Measurements from ENCODE around the gene PAK5.
A peak's percentile ranks its signal among the peaks of the same experiment; 100 is the strongest.

Gene PAK5

GRCh38 chr20:9493803-9494202, 345.1 kb downstream of the PAK5 start:
- Histone ChIP-seq H3K4me3 (ENCODE audit: low read length) (no peak overlapping the region), H3K36me3 (ENCODE audit: control insufficient read depth, insufficient read depth, low read length, severe bottlenecking) (no peaks in the 10 kb centered on the region), H3K27me3 (replicated peaks; ENCODE audit: control insufficient read depth, insufficient read depth, low read length) (no peaks in the 10 kb centered on the region), H3K9me3 (ENCODE audit: control insufficient read depth, low read length) (no peaks in the 10 kb centered on the region), H3K4me1 (ENCODE audit: control insufficient read depth, insufficient read depth, low read length) (peaks cover 7% of the 10 kb centered on the region), H3K9ac (ENCODE audit: low read length) (no peak overlapping the region)
- no peak for DNase-seq (ENCODE audit: low read depth)

GRCh38 chr20:9492067-9492466, 346.8 kb downstream of the PAK5 start:
- Histone ChIP-seq H3K9ac (ENCODE audit: low read length) (no peak overlapping the region), H3K27me3 (replicated peaks; ENCODE audit: control insufficient read depth, insufficient read depth, low read length) (no peaks in the 10 kb centered on the region), H3K4me3 (ENCODE audit: low read length) (no peak overlapping the region), H3K4me1 (ENCODE audit: control insufficient read depth, insufficient read depth, low read length) (peaks cover 7% of the 10 kb centered on the region), H3K36me3 (ENCODE audit: control insufficient read depth, insufficient read depth, low read length, severe bottlenecking) (no peaks in the 10 kb centered on the region), H3K9me3 (ENCODE audit: control insufficient read depth, low read length) (no peaks in the 10 kb centered on the region)
- peak; percentile 55 for DNase-seq (ENCODE audit: low read depth)

GRCh38 chr20:9491324-9491723, 347.6 kb downstream of the PAK5 start:
- Histone ChIP-seq H3K36me3 (ENCODE audit: control insufficient read depth, insufficient read depth, low read length, severe bottlenecking) (no peaks in the 10 kb centered on the region), H3K4me3 (ENCODE audit: low read length) (no peak overlapping the region), H3K9me3 (ENCODE audit: control insufficient read depth, low read length) (no peaks in the 10 kb centered on the region), H3K9ac (ENCODE audit: low read length) (no peak overlapping the region), H3K27me3 (replicated peaks; ENCODE audit: control insufficient read depth, insufficient read depth, low read length) (no peaks in the 10 kb centered on the region), H3K4me1 (ENCODE audit: control insufficient read depth, insufficient read depth, low read length) (peaks cover 7% of the 10 kb centered on the region)
- DNase-seq (ENCODE audit: low read depth), result no peak

GRCh38 chr20:9490631-9491030, 348.2 kb downstream of the PAK5 start:
- Histone ChIP-seq H3K4me1 (ENCODE audit: control insufficient read depth, insufficient read depth, low read length) (peaks cover 7% of the 10 kb centered on the region), H3K9me3 (ENCODE audit: control insufficient read depth, low read length) (no peaks in the 10 kb centered on the region), H3K27me3 (replicated peaks; ENCODE audit: control insufficient read depth, insufficient read depth, low read length) (no peaks in the 10 kb centered on the region), H3K4me3 (ENCODE audit: low read length) (no peak overlapping the region), H3K36me3 (ENCODE audit: control insufficient read depth, insufficient read depth, low read length, severe bottlenecking) (no peaks in the 10 kb centered on the region), H3K9ac (ENCODE audit: low read length) (no peak overlapping the region)
- DNase-seq (ENCODE audit: low read depth), result no peak

GRCh38 chr20:9490161-9490560, 348.7 kb downstream of the PAK5 start:
- no peaks in the 10 kb centered on the region for H3K36me3 ChIP-seq (ENCODE audit: control insufficient read depth, insufficient read depth, low read length, severe bottlenecking)
- H3K9me3 ChIP-seq (ENCODE audit: control insufficient read depth, low read length), result no peaks in the 10 kb centered on the region
- no peak for DNase-seq (ENCODE audit: low read depth)
- H3K4me3 ChIP-seq (ENCODE audit: low read length), result no peak overlapping the region
- H3K4me1 ChIP-seq (ENCODE audit: control insufficient read depth, insufficient read depth, low read length), result peaks cover 7% of the 10 kb centered on the region
- H3K9ac ChIP-seq (ENCODE audit: low read length), result no peak overlapping the region
- no peaks in the 10 kb centered on the region for H3K27me3 ChIP-seq (replicated peaks; ENCODE audit: control insufficient read depth, insufficient read depth, low read length)

GRCh38 chr20:9488063-9488462, 350.8 kb downstream of the PAK5 start:
- no peaks in the 10 kb centered on the region for H3K36me3 ChIP-seq (ENCODE audit: control insufficient read depth, insufficient read depth, low read length, severe bottlenecking)
- H3K9me3 ChIP-seq (ENCODE audit: control insufficient read depth, low read length), result no peaks in the 10 kb centered on the region
- no peak overlapping the region for H3K9ac ChIP-seq (ENCODE audit: low read length)
- H3K27me3 ChIP-seq (replicated peaks; ENCODE audit: control insufficient read depth, insufficient read depth, low read length), result no peaks in the 10 kb centered on the region
- no peaks in the 10 kb centered on the region for H3K4me1 ChIP-seq (ENCODE audit: control insufficient read depth, insufficient read depth, low read length)
- no peak overlapping the region for H3K4me3 ChIP-seq (ENCODE audit: low read length)
- DNase-seq (ENCODE audit: low read depth), result no peak

Data from adipocyte (in vitro differentiated cells).